ENCODE data around the gene PRDM15.

DNA sequence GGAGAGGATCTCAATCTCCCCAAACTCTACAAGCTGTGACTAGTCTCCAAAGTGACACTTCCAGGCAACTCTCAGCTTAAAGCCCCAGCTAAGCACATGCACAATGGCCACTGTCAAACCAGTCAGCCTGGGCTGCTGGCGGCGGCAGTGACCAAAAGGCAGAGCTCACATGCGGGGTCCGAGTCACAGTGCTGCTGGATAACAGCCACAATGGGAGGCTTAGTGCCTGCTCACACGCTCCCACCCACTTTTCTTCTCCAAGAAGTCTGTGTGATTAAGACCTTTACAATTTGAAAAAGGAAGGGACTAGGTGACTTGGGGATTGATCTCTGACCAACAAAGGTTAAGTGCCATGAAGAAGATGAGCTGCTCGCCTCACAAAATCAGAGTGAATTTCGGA lies 129.1 kb downstream of the PRDM15 start:
- TF ChIP-seq EZH2 (IDR thresholded peaks at IDR 0.05; ENCODE audit: insufficient read depth, poor library complexity, severe bottlenecking) (no peak), EZH2phosphoT487 (IDR thresholded peaks at IDR 0.05; ENCODE audit: insufficient read depth, low read depth) (no peak)
